Natural killer cell (primary cell): ENCODE results near the gene SRPX. TPM values are rescaled to one million over a fixed set of nuclear protein-coding genes. Genes with fewer than 3 reads are reported as not detected.

ENCODE experiments used
- ATAC-seq, 3 donors: fragments of 150-1000 bp in 2 of 3; fragments of 200-7000 bp in 1 of 3; cut with Tn5 transposase; 1 replicate in 1 of 3; 2 replicates in 2 of 3; pipeline ENCODE4 v1.10.0; 2021; ENCODE audit warnings: mild to moderate bottlenecking in 2 of 3, moderate library complexity in 2 of 3
- DNase-seq, 2 donors: peaks; one replicate each; pipeline versions ENCODE4 v3.0.0 to v3.0.0-alpha.2; 2013 to 2021; ENCODE audit warnings: mixed read lengths in 1 of 2
- H3K27ac ChIP-seq: one replicate; pipeline ENCODE4 v1.5.1; 2013; ENCODE audit warnings: mild to moderate bottlenecking, low read length
- H3K27me3 ChIP-seq: one replicate; pipeline ENCODE4 v1.6.1; 2013; ENCODE audit warnings: low read length; ENCODE audit not compliant: control insufficient read depth, insufficient read depth
- H3K36me3 ChIP-seq: one replicate; pipeline ENCODE4 v1.6.1; 2013; ENCODE audit warnings: low read length; ENCODE audit not compliant: control insufficient read depth, insufficient read depth
- H3K4me1 ChIP-seq: one replicate; pipeline ENCODE4 v1.6.1; 2013; ENCODE audit warnings: low read length; ENCODE audit not compliant: control insufficient read depth, insufficient read depth
- H3K4me3 ChIP-seq: one replicate; pipeline ENCODE4 v1.5.1; 2013; ENCODE audit warnings: low read length
- H3K9me3 ChIP-seq: one replicate; pipeline ENCODE4 v1.6.1; 2013; ENCODE audit warnings: low read length; ENCODE audit not compliant: control insufficient read depth, insufficient read depth
- H3K27ac Mint-ChIP-seq, 2 donors: one replicate each; pipeline ENCODE4 v1.8.0; 2022; ENCODE audit warnings: mild to moderate bottlenecking in 2 of 2, mixed read lengths in 2 of 2, moderate library complexity in 1 of 2
- H3K27me3 Mint-ChIP-seq, 2 donors: one replicate each; pipeline ENCODE4 v1.8.0; 2022; ENCODE audit warnings: low read depth in 2 of 2, mixed read lengths in 2 of 2
- H3K36me3 Mint-ChIP-seq: one replicate; pipeline ENCODE4 v1.8.0; 2022; ENCODE audit warnings: mixed read lengths
- H3K4me1 Mint-ChIP-seq, 2 donors: one replicate each; pipeline ENCODE4 v1.8.0; 2022; ENCODE audit warnings: mixed read lengths in 2 of 2
- H3K4me3 Mint-ChIP-seq: one replicate; pipeline ENCODE4 v1.8.0; 2022; ENCODE audit warnings: mild to moderate bottlenecking, moderate library complexity, mixed read lengths
- H3K9me3 Mint-ChIP-seq, 2 donors: one replicate each; pipeline ENCODE4 v1.8.0; 2022; ENCODE audit warnings: mixed read lengths in 2 of 2
- CTCF ChIP-seq: fragments of 200-600 bp; IDR thresholded peaks from one replicate; pipeline ENCODE4 v1.8.0; 2022; ENCODE audit warnings: antibody characterized with exemption
- WGBS: methylation state at CpG from one replicate; pipeline ENCODE4 v1.1.7; 2013; ENCODE audit warnings: missing lambda C conversion rate; ENCODE audit not compliant: insufficient coverage; 5-methylcytosine and 5-hydroxymethylcytosine counted together
- intact Hi-C: fragments of 100-400 bp; cut with micrococcal nuclease; formaldehyde crosslinking; loops from one replicate; pipeline ENCODE4 v1.14.2; 2022
- total RNA-seq, 4 donors: library from RNA; stranded (reverse); fragments of 120-200 nt in 1 of 4; gene quantifications; one replicate each; pipeline versions ENCODE4 v1.2.3 to v1.2.4, GENCODE V29; 2013 to 2022

Gene SRPX
- total RNA-seq, 3 donors from 2014 or later (not counting 1 experiment from before 2014, with no cell fraction given): 0.20 TPM; not detected in 2

GRCh38 chrX:38127961-38128360 is 92.7 kb downstream of the SRPX start:
- H3K4me3 ChIP-seq: no peak overlapping the region
- no peaks in the 10 kb centered on the region for H3K27me3 ChIP-seq
- no peak overlapping the region for H3K4me3 Mint-ChIP-seq
- no peaks in the 10 kb centered on the region for H3K9me3 ChIP-seq
- 75% methylated on average over 1 of the region's 1 CpG for WGBS
- no peaks in the 10 kb centered on the region for H3K36me3 Mint-ChIP-seq
- no peak overlapping the region for H3K27ac Mint-ChIP-seq
- no peaks in the 10 kb centered on the region for H3K4me1 ChIP-seq
- no peak overlapping the region for H3K27ac ChIP-seq
- no peak for TF ChIP-seq CTCF
- H3K27me3 Mint-ChIP-seq: peaks cover 3 to 15% of the 10 kb centered on the region in 2 donors
- no peaks in the 10 kb centered on the region for H3K4me1 Mint-ChIP-seq
- DNase-seq (no peak), ATAC-seq (no peak)
- intact Hi-C loops: no loop called here
- no peaks in the 10 kb centered on the region for H3K36me3 ChIP-seq
- peaks cover 2% of the 10 kb centered on the region in 2 donors for H3K9me3 Mint-ChIP-seq

GRCh38 chrX:38126179-38126578 is 94.5 kb downstream of the SRPX start:
- H3K27me3 ChIP-seq: no peaks in the 10 kb centered on the region
- ATAC-seq (no peak), DNase-seq (no peak)
- no peaks in the 10 kb centered on the region for H3K4me1 ChIP-seq
- H3K27ac ChIP-seq: no peak overlapping the region
- no peaks in the 10 kb centered on the region for H3K36me3 Mint-ChIP-seq
- intact Hi-C loops: no loop called here
- no peak overlapping the region for H3K4me3 ChIP-seq
- 74% methylated on average over 2 of the region's 3 CpGs for WGBS
- TF ChIP-seq CTCF: no peak
- H3K4me3 Mint-ChIP-seq: no peak overlapping the region
- no peaks in the 10 kb centered on the region for H3K9me3 ChIP-seq
- no peaks in the 10 kb centered on the region for H3K4me1 Mint-ChIP-seq
- peaks cover 2% of the 10 kb centered on the region in 2 donors for H3K9me3 Mint-ChIP-seq
- no peaks in the 10 kb centered on the region for H3K36me3 ChIP-seq
- H3K27ac Mint-ChIP-seq: no peak overlapping the region
- H3K27me3 Mint-ChIP-seq: peaks cover 3 to 21% of the 10 kb centered on the region in 2 donors

GRCh38 chrX:38124000-38124399 is 96.7 kb downstream of the SRPX start:
- Histone ChIP-seq H3K9me3 (no peaks in the 10 kb centered on the region), H3K4me3 (no peak overlapping the region), H3K36me3 (no peaks in the 10 kb centered on the region), H3K27ac (no peak overlapping the region), H3K4me1 (no peaks in the 10 kb centered on the region), H3K27me3 (no peaks in the 10 kb centered on the region)
- no peak for ATAC-seq
- H3K36me3 Mint-ChIP-seq: no peaks in the 10 kb centered on the region
- no peak for DNase-seq
- peaks cover 0 to 21% of the 10 kb centered on the region in 2 donors for H3K27me3 Mint-ChIP-seq
- no peak for TF ChIP-seq CTCF
- intact Hi-C loops: no loop called here
- no peaks in the 10 kb centered on the region for H3K4me1 Mint-ChIP-seq
- H3K4me3 Mint-ChIP-seq: no peak overlapping the region
- no peak overlapping the region for H3K27ac Mint-ChIP-seq
- H3K9me3 Mint-ChIP-seq: no peaks in the 10 kb centered on the region
- WGBS: no CpG with 5 or more reads among the region's 1 CpG

- Mint-ChIP-seq H3K27ac (no peak overlapping the region), H3K4me1 (no peaks in the 10 kb centered on the region), H3K9me3 (no peaks in the 10 kb centered on the region), H3K36me3 (no peaks in the 10 kb centered on the region), H3K4me3 (no peak overlapping the region), H3K27me3 (peaks cover 3 to 11% of the 10 kb centered on the region in 2 donors)
- intact Hi-C loops: no loop called here
- Histone ChIP-seq H3K9me3 (no peaks in the 10 kb centered on the region), H3K27ac (no peak overlapping the region), H3K4me3 (no peak overlapping the region), H3K4me1 (no peaks in the 10 kb centered on the region), H3K36me3 (no peaks in the 10 kb centered on the region), H3K27me3 (no peaks in the 10 kb centered on the region)
- ATAC-seq (no peak), DNase-seq (no peak)
- TF ChIP-seq CTCF: no peak
- 83% methylated on average over 7 of the region's 7 CpGs for WGBS
These were observed 103.2 kb downstream of the SRPX start for GRCh38 chrX:38117485-38117884.
